H9 (cell line): ENCODE results near the gene SPATA18. TPM values are rescaled to one million over a fixed set of nuclear protein-coding genes. Genes with fewer than 3 reads are reported as not detected.

ENCODE experiments used
- DNase-seq: peaks from one replicate; pipeline ENCODE4 v3.0.0-alpha.2; 2017
- H2AFZ ChIP-seq: one replicate; pipeline ENCODE4 v1.6.1; 2013; ENCODE audit warnings: mild to moderate bottlenecking, low read length, control low read depth, moderate library complexity
- H2AK5ac ChIP-seq: 2 replicates; pipeline ENCODE4 v1.6.1; 2013; ENCODE audit warnings: low read length, control low read depth, mixed read lengths; ENCODE audit not compliant: insufficient read length
- H2BK120ac ChIP-seq: one replicate; pipeline ENCODE4 v1.6.1; 2013; ENCODE audit warnings: low read depth, mild to moderate bottlenecking, low read length, control low read depth, inconsistent platforms; ENCODE audit not compliant: poor library complexity, severe bottlenecking
- H2BK12ac ChIP-seq: 2 replicates; pipeline ENCODE4 v1.6.1; 2013; ENCODE audit warnings: low read length, control low read depth, mixed read lengths, low read depth; ENCODE audit not compliant: insufficient read length
- H2BK15ac ChIP-seq: 2 replicates; pipeline ENCODE4 v1.6.1; 2013; ENCODE audit warnings: low read depth, low read length, control low read depth
- H2BK20ac ChIP-seq: one replicate; pipeline ENCODE4 v1.6.1; 2013; ENCODE audit warnings: low read depth, mild to moderate bottlenecking, low read length, control low read depth, inconsistent platforms; ENCODE audit not compliant: poor library complexity, severe bottlenecking
- H2BK5ac ChIP-seq: 2 replicates; pipeline ENCODE4 v1.6.1; 2013; ENCODE audit warnings: low read length, control low read depth, mixed read lengths; ENCODE audit not compliant: insufficient read length
- H3K14ac ChIP-seq: 2 replicates; pipeline ENCODE4 v1.6.1; 2013; ENCODE audit warnings: low read length, control low read depth; ENCODE audit not compliant: insufficient read depth
- H3K18ac ChIP-seq: 2 replicates; pipeline ENCODE4 v1.6.1; 2013; ENCODE audit warnings: low read depth, mild to moderate bottlenecking, mixed read lengths, low read length, control low read depth; ENCODE audit not compliant: insufficient read length
- H3K23ac ChIP-seq: 2 replicates; pipeline ENCODE4 v1.6.1; 2013; ENCODE audit warnings: low read length, control low read depth, mixed read lengths, low read depth; ENCODE audit not compliant: insufficient read length
- H3K23me2 ChIP-seq: 2 replicates; pipeline ENCODE4 v1.6.1; 2013; ENCODE audit warnings: low read depth, mild to moderate bottlenecking, mixed read lengths, low read length, control low read depth; ENCODE audit not compliant: insufficient read length, poor library complexity, severe bottlenecking
- H3K27ac ChIP-seq: 2 replicates; pipeline ENCODE4 v1.5.1; 2013; ENCODE audit warnings: low read length, control low read depth, mixed read lengths, low read depth; ENCODE audit not compliant: insufficient read length
- H3K27me3 ChIP-seq: 2 replicates; pipeline ENCODE4 v1.6.1; 2013; ENCODE audit warnings: low read length, control low read depth, inconsistent platforms; ENCODE audit not compliant: insufficient read depth
- H3K4ac ChIP-seq: 2 replicates; pipeline ENCODE4 v1.6.1; 2013; ENCODE audit warnings: low read depth, mild to moderate bottlenecking, control low read depth, inconsistent platforms, low read length, moderate library complexity
- H3K4me1 ChIP-seq: 2 replicates; pipeline ENCODE4 v1.6.1; 2013; ENCODE audit warnings: low read length, control low read depth, inconsistent platforms; ENCODE audit not compliant: insufficient read depth
- H3K4me2 ChIP-seq: 2 replicates; pipeline ENCODE4 v1.6.1; 2013; ENCODE audit warnings: low read length, control low read depth, mixed read lengths; ENCODE audit not compliant: insufficient read length, insufficient read depth
- H3K56ac ChIP-seq: 2 replicates; pipeline ENCODE4 v1.6.1; 2013; ENCODE audit warnings: low read depth, mild to moderate bottlenecking, mixed read lengths, low read length, control low read depth; ENCODE audit not compliant: insufficient read length
- H3K79me1 ChIP-seq: 2 replicates; pipeline ENCODE4 v1.6.1; 2013; ENCODE audit warnings: low read depth, mild to moderate bottlenecking, moderate library complexity, low read length, control low read depth, inconsistent platforms; ENCODE audit not compliant: insufficient read depth, poor library complexity, severe bottlenecking
- H3K79me2 ChIP-seq: 2 replicates; pipeline ENCODE4 v1.6.1; 2013; ENCODE audit warnings: low read length, control low read depth, inconsistent platforms; ENCODE audit not compliant: insufficient read depth
- H3K9ac ChIP-seq: 2 replicates; pipeline ENCODE4 v1.6.1; 2013; ENCODE audit warnings: low read length, control low read depth, mixed read lengths; ENCODE audit not compliant: insufficient read length; ENCODE audit errors: extremely low read depth
- H3K9me3 ChIP-seq: one replicate; pipeline ENCODE4 v1.6.1; 2013; ENCODE audit warnings: low read depth, low read length, inconsistent platforms; ENCODE audit not compliant: control insufficient read depth
- H3T11ph ChIP-seq: one replicate; pipeline ENCODE4 v1.6.1; 2013; ENCODE audit warnings: mild to moderate bottlenecking, low read length, control low read depth, inconsistent platforms
- H4K20me1 ChIP-seq: one replicate; pipeline ENCODE4 v1.6.1; 2013; ENCODE audit not compliant: control insufficient read depth, insufficient read length, insufficient read depth
- H4K5ac ChIP-seq: 2 replicates; pipeline ENCODE4 v1.6.1; 2013; ENCODE audit warnings: low read depth, mild to moderate bottlenecking, mixed read lengths, low read length, control low read depth; ENCODE audit not compliant: insufficient read length
- H4K8ac ChIP-seq: replicated peaks from 2 replicates; pipeline ENCODE4 v1.6.1; 2013; ENCODE audit warnings: low read length, control low read depth, mixed read lengths, low read depth; ENCODE audit not compliant: insufficient read length
- H4K91ac ChIP-seq: 2 replicates; pipeline ENCODE4 v1.6.1; 2013; ENCODE audit warnings: low read depth, mild to moderate bottlenecking, moderate library complexity, mixed read lengths, low read length, control low read depth; ENCODE audit not compliant: insufficient read length
- H3K27ac Mint-ChIP-seq, 3 experiments: 2 replicates in 2 of 3; 3 replicates in 1 of 3; pipeline ENCODE4 v1.8.0; 2020 to 2021; ENCODE audit warnings: mixed read lengths in 3 of 3, mild to moderate bottlenecking in 1 of 3, moderate library complexity in 1 of 3
- H3K27me3 Mint-ChIP-seq: 2 replicates; pipeline ENCODE4 v1.8.0; 2021; ENCODE audit warnings: low read depth, mild to moderate bottlenecking, moderate library complexity, mixed read lengths
- H3K36me3 Mint-ChIP-seq, 3 experiments: 2 replicates in 2 of 3; 3 replicates in 1 of 3; pipeline ENCODE4 v1.8.0; 2020 to 2021; ENCODE audit warnings: low read depth in 3 of 3, mixed read lengths in 3 of 3; ENCODE audit not compliant: insufficient read depth in 1 of 3
- H3K4me1 Mint-ChIP-seq, 2 experiments: 2 replicates each; pipeline ENCODE4 v1.8.0; 2020; ENCODE audit warnings: mixed read lengths in 2 of 2
- H3K4me3 Mint-ChIP-seq, 2 experiments: 2 replicates in 1 of 2; 3 replicates in 1 of 2; pipeline ENCODE4 v1.8.0; 2020 to 2021; ENCODE audit warnings: mild to moderate bottlenecking in 2 of 2, mixed read lengths in 2 of 2, moderate library complexity in 1 of 2
- H3K9me3 Mint-ChIP-seq, 2 experiments: 2 replicates in 1 of 2; 3 replicates in 1 of 2; pipeline ENCODE4 v1.8.0; 2020; ENCODE audit warnings: mild to moderate bottlenecking in 2 of 2, mixed read lengths in 2 of 2, moderate library complexity in 1 of 2
- CTCF ChIP-seq: fragments of 200-600 bp; sonication (generic); conservative IDR thresholded peaks from 3 replicates; pipeline ENCODE4 v1.8.0; 2021; ENCODE audit warnings: antibody characterized with exemption, mild to moderate bottlenecking
- WGBS: extraction: QIAGEN DNeasy Blood & Tissue Kit; methylation state at CpG from one replicate; pipeline ENCODE4 v1.1.7; 2013; ENCODE audit warnings: missing lambda C conversion rate, low lambda C conversion rate, mixed read lengths; ENCODE audit not compliant: insufficient read length; ENCODE audit errors: extremely low coverage; 5-methylcytosine and 5-hydroxymethylcytosine counted together
- total RNA-seq: library from RNA; stranded (reverse); gene quantifications from 2 replicates; pipeline ENCODE4 v1.2.1, GENCODE V29; 2021

Gene SPATA18
- total RNA-seq, 1 experiment from 2014 or later: 3.9 TPM

GRCh38 chr4:52098618-52099017 is 47.5 kb downstream of the SPATA18 start:
- no peaks in the 10 kb centered on the region for H3K9me3 Mint-ChIP-seq
- no peaks in the 10 kb centered on the region for H3K79me2 ChIP-seq
- TF ChIP-seq CTCF: no peak
- H2BK20ac ChIP-seq: no peak overlapping the region
- no peak overlapping the region for H3K14ac ChIP-seq
- H4K20me1 ChIP-seq: no peaks in the 10 kb centered on the region
- no peak for DNase-seq
- H2AK5ac ChIP-seq: no peak overlapping the region
- no peak overlapping the region for H4K91ac ChIP-seq
- H3K27ac Mint-ChIP-seq: no peak overlapping the region
- H3K9me3 ChIP-seq: no peaks in the 10 kb centered on the region
- no peaks in the 10 kb centered on the region for H3K27me3 ChIP-seq
- H3K4me1 Mint-ChIP-seq: peaks cover 4 to 6% of the 10 kb centered on the region in 2 experiments; a peak in 3 of 4 replicates
- H2BK15ac ChIP-seq: no peak overlapping the region
- no peaks in the 10 kb centered on the region for H3K27me3 Mint-ChIP-seq
- H3K4me2 ChIP-seq: no peak overlapping the region
- H2AFZ ChIP-seq: no peak overlapping the region
- H3K23ac ChIP-seq: no peak overlapping the region
- no peak overlapping the region for H2BK12ac ChIP-seq
- H3K79me1 ChIP-seq: no peaks in the 10 kb centered on the region
- no peak overlapping the region for H2BK5ac ChIP-seq
- H3K23me2 ChIP-seq: no peaks in the 10 kb centered on the region
- H3K9ac ChIP-seq: no peak overlapping the region
- H4K5ac ChIP-seq: no peak overlapping the region
- WGBS: no CpG with 5 or more reads among the region's 1 CpG
- H3K18ac ChIP-seq: no peak overlapping the region
- no peak overlapping the region for H2BK120ac ChIP-seq
- no peak overlapping the region for H3T11ph ChIP-seq
- H4K8ac ChIP-seq: no peak overlapping the region
- no peaks in the 10 kb centered on the region for H3K36me3 Mint-ChIP-seq
- H3K4me1 ChIP-seq: no peaks in the 10 kb centered on the region
- no peak overlapping the region for H3K4ac ChIP-seq
- H3K4me3 Mint-ChIP-seq: no peak overlapping the region
- no peak overlapping the region for H3K56ac ChIP-seq
- no peak overlapping the region for H3K27ac ChIP-seq
